KMS-11 (cell line): ENCODE data around the gene TMEM154.

ENCODE experiments used
- H2AFZ ChIP-seq: fragments of 200-600 bp; sonication (generic); 2 replicates; pipeline ENCODE4 v1.6.1; 2016; ENCODE audit warnings: antibody characterized with exemption, mixed run types, low read depth
- H3K27ac ChIP-seq: fragments of 200-600 bp; sonication (generic); 2 replicates; pipeline ENCODE4 v1.6.1; 2016; ENCODE audit warnings: mild to moderate bottlenecking, mixed run types
- H3K27me3 ChIP-seq: fragments of 200-600 bp; sonication (generic); 2 replicates; pipeline ENCODE4 v1.6.1; 2017; ENCODE audit warnings: mild to moderate bottlenecking, low read depth, mixed run types, moderate library complexity; ENCODE audit not compliant: insufficient read depth
- H3K36me3 ChIP-seq: fragments of 200-600 bp; sonication (generic); 2 replicates; pipeline ENCODE4 v1.6.1; 2017; ENCODE audit warnings: mild to moderate bottlenecking, mixed run types; ENCODE audit not compliant: insufficient read depth
- H3K4me1 ChIP-seq: fragments of 200-600 bp; sonication (generic); 2 replicates; pipeline ENCODE4 v1.6.1; 2016; ENCODE audit warnings: mild to moderate bottlenecking, low read depth, mixed run types; ENCODE audit not compliant: poor library complexity, severe bottlenecking
- H3K4me2 ChIP-seq: fragments of 200-600 bp; sonication (generic); 2 replicates; pipeline ENCODE4 v1.7.0; 2016; ENCODE audit warnings: mild to moderate bottlenecking, mixed run types
- H3K4me3 ChIP-seq: fragments of 200-600 bp; sonication (generic); IDR thresholded peaks from 2 replicates; pipeline ENCODE4 v1.6.1; 2017; ENCODE audit warnings: low read depth, low read length, mixed read lengths; ENCODE audit not compliant: insufficient read depth
- H3K79me2 ChIP-seq: fragments of 200-600 bp; sonication (generic); 2 replicates; pipeline ENCODE4 v1.6.1; 2016; ENCODE audit warnings: low read depth, mixed run types; ENCODE audit not compliant: insufficient read depth
- H3K9ac ChIP-seq: fragments of 200-600 bp; sonication (generic); 2 replicates; pipeline ENCODE4 v1.6.1; 2016; ENCODE audit warnings: mild to moderate bottlenecking, mixed run types
- H4K20me1 ChIP-seq: fragments of 200-600 bp; sonication (generic); 2 replicates; pipeline ENCODE4 v1.6.1; 2016; ENCODE audit warnings: mild to moderate bottlenecking, mixed run types; ENCODE audit not compliant: insufficient read depth
- TF ChIP-seq, protein P1 (sequence below): fragments of 200-600 bp; sonication (generic); conservative IDR thresholded peaks from 2 replicates; pipeline ENCODE4 v1.6.1; 2017; ENCODE audit warnings: low read depth, mild to moderate bottlenecking, antibody characterized with exemption, low read length, moderate library complexity, mixed read lengths

The TMEM154 gene

DNA sequence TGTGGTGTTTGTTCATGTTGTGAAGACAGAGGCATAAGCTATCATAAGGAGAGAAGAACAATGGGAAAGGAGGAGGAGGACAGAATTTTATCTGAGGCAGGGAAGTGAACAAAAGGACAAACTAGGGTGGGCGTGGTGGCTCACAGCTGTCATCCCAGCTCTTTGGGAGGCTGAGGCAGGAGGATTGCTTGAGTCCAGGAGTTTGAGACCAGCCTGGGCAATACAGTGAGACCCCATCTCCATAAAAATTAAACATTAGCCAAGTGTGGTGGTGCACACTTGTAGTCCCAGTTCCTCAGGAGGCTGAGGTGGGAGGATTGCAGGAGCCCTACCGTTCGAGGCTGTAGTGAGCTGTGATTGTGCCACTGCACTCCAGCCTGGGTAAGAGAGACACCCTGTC is 49.9 kb downstream of the TMEM154 start:
- Histone ChIP-seq H3K79me2 (no peaks in the 10 kb centered on the region), H3K27ac (no peak overlapping the region), H3K4me2 (no peak overlapping the region), H4K20me1 (no peaks in the 10 kb centered on the region), H2AFZ (no peak overlapping the region), H3K9ac (no peak overlapping the region), H3K4me3 (no peak overlapping the region), H3K4me1 (peaks cover 20% of the 10 kb centered on the region), H3K27me3 (no peaks in the 10 kb centered on the region), H3K36me3 (no peaks in the 10 kb centered on the region)
- TF ChIP-seq, protein P1, sequence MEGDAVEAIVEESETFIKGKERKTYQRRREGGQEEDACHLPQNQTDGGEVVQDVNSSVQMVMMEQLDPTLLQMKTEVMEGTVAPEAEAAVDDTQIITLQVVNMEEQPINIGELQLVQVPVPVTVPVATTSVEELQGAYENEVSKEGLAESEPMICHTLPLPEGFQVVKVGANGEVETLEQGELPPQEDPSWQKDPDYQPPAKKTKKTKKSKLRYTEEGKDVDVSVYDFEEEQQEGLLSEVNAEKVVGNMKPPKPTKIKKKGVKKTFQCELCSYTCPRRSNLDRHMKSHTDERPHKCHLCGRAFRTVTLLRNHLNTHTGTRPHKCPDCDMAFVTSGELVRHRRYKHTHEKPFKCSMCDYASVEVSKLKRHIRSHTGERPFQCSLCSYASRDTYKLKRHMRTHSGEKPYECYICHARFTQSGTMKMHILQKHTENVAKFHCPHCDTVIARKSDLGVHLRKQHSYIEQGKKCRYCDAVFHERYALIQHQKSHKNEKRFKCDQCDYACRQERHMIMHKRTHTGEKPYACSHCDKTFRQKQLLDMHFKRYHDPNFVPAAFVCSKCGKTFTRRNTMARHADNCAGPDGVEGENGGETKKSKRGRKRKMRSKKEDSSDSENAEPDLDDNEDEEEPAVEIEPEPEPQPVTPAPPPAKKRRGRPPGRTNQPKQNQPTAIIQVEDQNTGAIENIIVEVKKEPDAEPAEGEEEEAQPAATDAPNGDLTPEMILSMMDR = no peak

GRCh38 chr4:152628128-152628527 is 51.7 kb downstream of the TMEM154 start:
- Histone ChIP-seq H3K79me2 (no peaks in the 10 kb centered on the region), H3K9ac (no peak overlapping the region), H3K36me3 (no peaks in the 10 kb centered on the region), H3K4me1 (peaks cover 9% of the 10 kb centered on the region), H2AFZ (no peak overlapping the region), H3K27ac (no peak overlapping the region), H3K4me3 (no peak overlapping the region), H3K4me2 (no peak overlapping the region), H3K27me3 (no peaks in the 10 kb centered on the region), H4K20me1 (no peaks in the 10 kb centered on the region)
- TF ChIP-seq, protein P1 = no peak

DNA sequence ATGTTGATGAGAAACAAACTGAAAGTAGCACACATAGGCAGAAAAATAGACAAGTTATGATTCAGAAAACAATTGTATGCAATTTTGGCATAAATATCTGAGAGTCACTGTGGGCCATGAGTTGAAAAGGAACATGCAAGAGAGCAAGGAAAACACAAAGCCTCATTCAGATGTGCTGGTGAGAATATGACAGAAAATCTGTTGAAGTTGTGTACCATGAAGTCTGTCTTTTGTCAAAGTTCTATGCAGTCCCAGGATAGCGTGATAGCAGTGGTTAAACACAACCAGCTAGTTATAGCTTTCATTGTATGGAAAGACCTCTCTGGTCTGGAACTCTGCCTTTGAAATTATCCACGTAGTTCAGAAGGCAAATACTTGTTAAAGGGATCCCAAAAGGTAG is 53.0 kb downstream of the TMEM154 start:
- Histone ChIP-seq H4K20me1 (no peaks in the 10 kb centered on the region), H2AFZ (peak overlapping the region; percentile 27; the same call in 1 of the 2 replicates), H3K27ac (no peak overlapping the region), H3K4me1 (peaks cover 9% of the 10 kb centered on the region), H3K79me2 (no peaks in the 10 kb centered on the region), H3K9ac (no peak overlapping the region), H3K4me2 (peak overlapping the region; percentile 13; the same call in 1 of the 2 replicates), H3K27me3 (no peaks in the 10 kb centered on the region), H3K4me3 (no peak overlapping the region), H3K36me3 (no peaks in the 10 kb centered on the region)
- TF ChIP-seq, protein P1 = no peak

DNA sequence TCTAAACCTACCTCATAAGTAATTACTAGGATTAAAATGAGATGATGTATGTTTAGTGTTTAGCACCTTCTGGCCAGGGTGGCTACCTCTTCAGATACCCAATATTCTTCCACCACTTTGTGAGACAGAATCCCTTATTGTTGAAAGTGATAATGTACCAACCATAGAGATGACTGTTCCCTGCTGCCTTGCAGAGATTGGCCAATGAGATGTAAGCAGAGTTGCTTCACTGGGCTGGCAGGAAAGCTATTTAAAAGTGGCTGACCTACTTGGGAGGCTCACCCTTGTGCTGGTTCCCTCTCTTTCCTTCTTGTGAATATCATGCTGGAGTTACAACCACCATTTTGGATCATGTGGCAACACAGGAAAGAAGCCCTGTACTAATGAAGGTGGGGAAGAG is 58.9 kb downstream of the TMEM154 start:
- Histone ChIP-seq H3K4me1 (no peaks in the 10 kb centered on the region), H3K79me2 (no peaks in the 10 kb centered on the region), H3K4me3 (no peak overlapping the region), H3K9ac (no peak overlapping the region), H2AFZ (no peak overlapping the region), H3K27ac (no peak overlapping the region), H3K36me3 (no peaks in the 10 kb centered on the region), H4K20me1 (no peaks in the 10 kb centered on the region), H3K4me2 (no peak overlapping the region), H3K27me3 (no peaks in the 10 kb centered on the region)
- TF ChIP-seq, protein P1 = no peak
